ENCODE measurements around the gene TOX2. TPM values are rescaled to one million over a fixed set of nuclear protein-coding genes. Genes with fewer than 3 reads are reported as not detected.

TOX2 gene
- total RNA-seq, 1 experiment from 2014 or later, result 85.4 TPM

GRCh38 chr20:44074252-44075151 lies 159.8 kb downstream of the TOX2 start:
- Histone ChIP-seq H3K27me3 (ENCODE audit: control insufficient read depth, insufficient read depth, low read length) (no peaks in the 10 kb centered on the region), H3K27ac (ENCODE audit: low read length) (0 out of 2 replicates have a peak overlapping the region, but pooled peaks have one; percentile 14), H3K4me3 (ENCODE audit: low read depth in 2 of 2, low read length in 2 of 2) (no peak overlapping the region), H3K4me1 (ENCODE audit: control insufficient read depth, insufficient read depth, low read length) (peaks cover 13% of the 10 kb centered on the region), H3K36me3 (ENCODE audit: control insufficient read depth, insufficient read depth, low read length) (no peaks in the 10 kb centered on the region), H3K9me3 (ENCODE audit: control insufficient read depth, insufficient read depth, low read depth, low read length) (no peaks in the 10 kb centered on the region)
- CTCF ChIA-PET, result no interaction called here
- POLR2A ChIA-PET, result interaction anchor here (0.5 kb wide), 1 partner anchor 550 kb away, joined by 3 read pairs; no protein-coding TSS in a partner anchor
- in situ Hi-C loops (cut with HindIII; ENCODE audit: low pct_unique_long_range_greater_than_20kb, low sequenced_read_pairs) (no loop called here), intact Hi-C loops (cut with micrococcal nuclease; ENCODE audit: unreplicated experiment) (no loop called here)
- TF ChIP-seq, protein P1, sequence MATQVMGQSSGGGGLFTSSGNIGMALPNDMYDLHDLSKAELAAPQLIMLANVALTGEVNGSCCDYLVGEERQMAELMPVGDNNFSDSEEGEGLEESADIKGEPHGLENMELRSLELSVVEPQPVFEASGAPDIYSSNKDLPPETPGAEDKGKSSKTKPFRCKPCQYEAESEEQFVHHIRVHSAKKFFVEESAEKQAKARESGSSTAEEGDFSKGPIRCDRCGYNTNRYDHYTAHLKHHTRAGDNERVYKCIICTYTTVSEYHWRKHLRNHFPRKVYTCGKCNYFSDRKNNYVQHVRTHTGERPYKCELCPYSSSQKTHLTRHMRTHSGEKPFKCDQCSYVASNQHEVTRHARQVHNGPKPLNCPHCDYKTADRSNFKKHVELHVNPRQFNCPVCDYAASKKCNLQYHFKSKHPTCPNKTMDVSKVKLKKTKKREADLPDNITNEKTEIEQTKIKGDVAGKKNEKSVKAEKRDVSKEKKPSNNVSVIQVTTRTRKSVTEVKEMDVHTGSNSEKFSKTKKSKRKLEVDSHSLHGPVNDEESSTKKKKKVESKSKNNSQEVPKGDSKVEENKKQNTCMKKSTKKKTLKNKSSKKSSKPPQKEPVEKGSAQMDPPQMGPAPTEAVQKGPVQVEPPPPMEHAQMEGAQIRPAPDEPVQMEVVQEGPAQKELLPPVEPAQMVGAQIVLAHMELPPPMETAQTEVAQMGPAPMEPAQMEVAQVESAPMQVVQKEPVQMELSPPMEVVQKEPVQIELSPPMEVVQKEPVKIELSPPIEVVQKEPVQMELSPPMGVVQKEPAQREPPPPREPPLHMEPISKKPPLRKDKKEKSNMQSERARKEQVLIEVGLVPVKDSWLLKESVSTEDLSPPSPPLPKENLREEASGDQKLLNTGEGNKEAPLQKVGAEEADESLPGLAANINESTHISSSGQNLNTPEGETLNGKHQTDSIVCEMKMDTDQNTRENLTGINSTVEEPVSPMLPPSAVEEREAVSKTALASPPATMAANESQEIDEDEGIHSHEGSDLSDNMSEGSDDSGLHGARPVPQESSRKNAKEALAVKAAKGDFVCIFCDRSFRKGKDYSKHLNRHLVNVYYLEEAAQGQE (IDR thresholded peaks at IDR 0.05; ENCODE audit: insufficient read depth in 1 of 2, low read depth in 2 of 2, low read length in 1 of 2), result no peak
- no peak for TF ChIP-seq POLR2AphosphoS5 (IDR thresholded peaks at IDR 0.05; ENCODE audit: low read depth, low read length)
- no peak for TF ChIP-seq CTCF (IDR thresholded peaks at IDR 0.05)
- TF ChIP-seq TCF7L2 (IDR thresholded peaks at IDR 0.05; ENCODE audit: low read depth, low read length), result no peak
- TF ChIP-seq SIN3A (IDR thresholded peaks at IDR 0.05; ENCODE audit: borderline replicate concordance, insufficient read depth, low read depth, low read length), result no peak
- DNase-seq (ENCODE audit: low read depth, low spot score), result no peak
- no TSS peak for BruUV-seq (replicated peaks)
- ATAC-seq, result peak; percentile 50

DNA sequence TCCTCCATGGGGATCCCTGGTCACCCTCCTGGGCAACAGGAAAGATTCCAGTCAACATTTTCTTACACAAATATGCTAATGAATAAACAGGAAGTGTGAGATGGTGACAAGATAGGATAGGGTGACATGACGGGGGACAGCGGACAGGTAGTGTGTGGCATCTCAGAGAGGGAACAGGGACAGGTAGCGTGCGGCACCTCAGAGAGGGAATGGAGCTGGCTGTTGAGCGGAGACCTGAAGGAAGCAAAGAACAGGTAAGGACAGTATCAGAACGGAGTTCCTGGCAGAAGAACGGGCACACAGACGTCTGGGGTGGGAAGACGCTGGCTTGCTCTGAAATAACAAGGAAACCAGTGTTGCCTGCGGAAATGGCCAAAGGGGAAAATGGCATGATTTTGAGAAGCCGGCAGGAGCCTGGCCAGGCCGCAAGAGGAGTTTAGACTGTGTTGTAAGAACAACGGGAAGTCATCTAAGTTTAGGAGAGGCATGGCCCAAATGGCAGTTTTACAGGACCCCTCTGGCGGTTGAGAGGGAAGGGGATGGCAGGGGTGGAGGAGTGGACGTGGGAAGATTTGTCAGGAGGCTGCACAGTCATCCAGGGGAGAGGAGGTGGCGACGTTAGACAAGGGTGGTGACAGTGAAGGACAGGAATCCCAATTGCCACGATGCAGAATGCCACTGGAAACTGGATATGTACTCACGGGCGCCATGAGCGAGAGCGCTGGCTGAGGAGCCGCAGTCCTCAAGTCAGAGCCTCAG lies 160.7 kb downstream of the TOX2 start:
- BruUV-seq (replicated peaks), result no TSS peak
- in situ Hi-C loops (cut with HindIII; ENCODE audit: low pct_unique_long_range_greater_than_20kb, low sequenced_read_pairs) (no loop called here), intact Hi-C loops (cut with micrococcal nuclease; ENCODE audit: unreplicated experiment) (no loop called here)
- Histone ChIP-seq H3K36me3 (ENCODE audit: control insufficient read depth, insufficient read depth, low read length) (no peaks in the 10 kb centered on the region), H3K4me3 (ENCODE audit: low read depth in 2 of 2, low read length in 2 of 2) (no peak overlapping the region), H3K27me3 (ENCODE audit: control insufficient read depth, insufficient read depth, low read length) (no peaks in the 10 kb centered on the region), H3K9me3 (ENCODE audit: control insufficient read depth, insufficient read depth, low read depth, low read length) (no peaks in the 10 kb centered on the region), H3K27ac (ENCODE audit: low read length) (no peak overlapping the region), H3K4me1 (ENCODE audit: control insufficient read depth, insufficient read depth, low read length) (peaks cover 13% of the 10 kb centered on the region)
- no peak for TF ChIP-seq POLR2AphosphoS5 (IDR thresholded peaks at IDR 0.05; ENCODE audit: low read depth, low read length)
- TF ChIP-seq SIN3A (IDR thresholded peaks at IDR 0.05; ENCODE audit: borderline replicate concordance, insufficient read depth, low read depth, low read length), result no peak
- TF ChIP-seq, protein P1 (IDR thresholded peaks at IDR 0.05; ENCODE audit: insufficient read depth in 1 of 2, low read depth in 2 of 2, low read length in 1 of 2), result no peak
- no peak for TF ChIP-seq TCF7L2 (IDR thresholded peaks at IDR 0.05; ENCODE audit: low read depth, low read length)
- TF ChIP-seq CTCF (IDR thresholded peaks at IDR 0.05), result no peak
- ChIA-PET CTCF (no interaction called here), POLR2A (no interaction called here)
- ATAC-seq (no peak), DNase-seq (ENCODE audit: low read depth, low spot score) (no peak)

Data from Panc1 (cell line).